ENCODE data around the gene KHNYN. TPM values are rescaled to one million over a fixed set of nuclear protein-coding genes. Genes with fewer than 3 reads are reported as not detected.

Gene KHNYN
- total RNA-seq, 2 experiments from 2014 or later: 50.8 to 57.5 TPM

- CTCF ChIA-PET (ENCODE audit: unreplicated experiment): no interaction called here
- DNase-seq (ENCODE audit: low spot score): no peak
- Histone ChIP-seq H3K36me3 (ENCODE audit: insufficient read depth, low read length) (no peaks in the 10 kb centered on the region), H3K27ac (ENCODE audit: low read depth, low read length, poor library complexity, severe bottlenecking) (no peak overlapping the region), H3K79me2 (ENCODE audit: insufficient read depth, low read depth, low read length) (no peaks in the 10 kb centered on the region), H3K4me1 (ENCODE audit: insufficient read depth, low read length, poor library complexity, severe bottlenecking) (no peaks in the 10 kb centered on the region), H4K20me1 (ENCODE audit: insufficient read depth, low read length) (no peaks in the 10 kb centered on the region), H3K4me2 (ENCODE audit: low read length) (no peak overlapping the region), H3K9me2 (ENCODE audit: insufficient read depth, low read length) (no peaks in the 10 kb centered on the region), H3K4me3 (ENCODE audit: low read depth, low read length, poor library complexity, severe bottlenecking) (no peak overlapping the region), H2AFZ (ENCODE audit: low read length) (no peak overlapping the region), H3K9me3 (ENCODE audit: low read length) (no peaks in the 10 kb centered on the region)
- BruUV-seq (replicated peaks): no TSS peak
- TF ChIP-seq CTCF (conservative IDR thresholded peaks at IDR 0.05; ENCODE audit: low read length) (no peak), EZH2phosphoT487 (IDR thresholded peaks at IDR 0.05; ENCODE audit: borderline replicate concordance, low read depth, low read length) (no peak)
- intact Hi-C loops (cut with micrococcal nuclease; ENCODE audit: unreplicated experiment): no loop called here
- POLR2A ChIA-PET: no interaction called here
Measured at GRCh38 chr14:24416932-24417619, 12.7 kb upstream of the KHNYN start.

DNA sequence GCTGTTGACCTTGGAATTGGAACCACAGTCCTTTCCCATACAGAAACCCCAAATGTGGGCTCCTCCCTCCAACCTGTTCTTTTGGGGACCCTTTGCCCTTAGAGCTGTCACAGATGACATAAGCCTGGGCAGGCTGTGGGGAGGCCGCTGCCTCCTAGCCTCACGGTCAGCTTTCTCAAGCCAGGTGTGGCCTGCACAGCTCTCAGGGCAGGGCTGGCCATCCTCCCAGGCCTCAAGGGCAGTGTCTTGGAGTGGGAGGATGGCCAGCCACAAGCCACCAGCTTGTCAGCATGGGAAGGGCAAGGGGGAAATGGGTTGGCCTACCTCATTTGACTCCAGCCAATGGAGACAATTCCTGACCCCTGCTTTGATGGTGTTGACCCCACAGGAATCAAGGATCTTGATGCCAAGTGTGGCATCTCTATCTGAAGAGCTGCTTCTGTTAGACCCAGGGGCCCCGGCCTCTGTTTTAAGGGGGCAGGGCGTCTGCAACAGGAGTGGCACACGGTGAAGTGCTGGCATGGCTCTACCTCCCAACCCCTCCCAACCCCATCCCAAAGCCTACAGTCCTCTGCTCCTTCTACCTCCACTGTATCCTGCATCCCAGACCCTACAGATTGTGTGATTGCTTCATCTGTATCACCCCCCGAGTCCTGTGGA is 11.8 kb upstream of the KHNYN start:
- Histone ChIP-seq H2AFZ (ENCODE audit: low read length) (no peak overlapping the region), H3K9me3 (ENCODE audit: low read length) (no peaks in the 10 kb centered on the region), H3K9me2 (ENCODE audit: insufficient read depth, low read length) (no peaks in the 10 kb centered on the region), H3K36me3 (ENCODE audit: insufficient read depth, low read length) (no peaks in the 10 kb centered on the region), H3K4me3 (ENCODE audit: low read depth, low read length, poor library complexity, severe bottlenecking) (no peak overlapping the region), H3K27ac (ENCODE audit: low read depth, low read length, poor library complexity, severe bottlenecking) (no peak overlapping the region), H3K4me2 (ENCODE audit: low read length) (no peak overlapping the region), H3K4me1 (ENCODE audit: insufficient read depth, low read length, poor library complexity, severe bottlenecking) (no peaks in the 10 kb centered on the region), H4K20me1 (ENCODE audit: insufficient read depth, low read length) (no peaks in the 10 kb centered on the region), H3K79me2 (ENCODE audit: insufficient read depth, low read depth, low read length) (no peaks in the 10 kb centered on the region)
- DNase-seq (ENCODE audit: low spot score): no peak
- intact Hi-C loops (cut with micrococcal nuclease; ENCODE audit: unreplicated experiment): no loop called here
- BruUV-seq (replicated peaks): no TSS peak
- no peak for TF ChIP-seq EZH2phosphoT487 (IDR thresholded peaks at IDR 0.05; ENCODE audit: borderline replicate concordance, low read depth, low read length)
- no peak for TF ChIP-seq CTCF (conservative IDR thresholded peaks at IDR 0.05; ENCODE audit: low read length)
- CTCF ChIA-PET (ENCODE audit: unreplicated experiment): no interaction called here
- POLR2A ChIA-PET: interaction anchor here (1.3 kb wide), 1 partner anchor 13 kb away, joined by 6 read pairs; the partner anchor contains the start of gene KHNYN

- no peaks in the 10 kb centered on the region for H3K4me1 ChIP-seq (ENCODE audit: insufficient read depth, low read length, poor library complexity, severe bottlenecking)
- ChIA-PET POLR2A (interaction anchor here (1.2 to 1.3 kb wide), 2 partner anchors 12 to 57 kb away, joined by 3 to 6 read pairs; partner anchors contain the start of gene KHNYN), CTCF (ENCODE audit: unreplicated experiment) (no interaction called here)
- H3K79me2 ChIP-seq (ENCODE audit: insufficient read depth, low read depth, low read length): no peaks in the 10 kb centered on the region
- H3K36me3 ChIP-seq (ENCODE audit: insufficient read depth, low read length): no peaks in the 10 kb centered on the region
- H3K4me3 ChIP-seq (ENCODE audit: low read depth, low read length, poor library complexity, severe bottlenecking): no peak overlapping the region
- intact Hi-C loops (cut with micrococcal nuclease; ENCODE audit: unreplicated experiment): no loop called here
- H3K4me2 ChIP-seq (ENCODE audit: low read length): no peak overlapping the region
- no peaks in the 10 kb centered on the region for H4K20me1 ChIP-seq (ENCODE audit: insufficient read depth, low read length)
- TF ChIP-seq EZH2phosphoT487 (IDR thresholded peaks at IDR 0.05; ENCODE audit: borderline replicate concordance, low read depth, low read length): no peak
- no peak for TF ChIP-seq CTCF (conservative IDR thresholded peaks at IDR 0.05; ENCODE audit: low read length)
- DNase-seq (ENCODE audit: low spot score): no peak
- no peak overlapping the region for H3K27ac ChIP-seq (ENCODE audit: low read depth, low read length, poor library complexity, severe bottlenecking)
- H3K9me2 ChIP-seq (ENCODE audit: insufficient read depth, low read length): no peaks in the 10 kb centered on the region
- BruUV-seq (replicated peaks): no TSS peak
- no peaks in the 10 kb centered on the region for H3K9me3 ChIP-seq (ENCODE audit: low read length)
- no peak overlapping the region for H2AFZ ChIP-seq (ENCODE audit: low read length)
Measured at GRCh38 chr14:24418492-24418873, 11.3 kb upstream of the KHNYN start.
